Measurements from ENCODE around the gene ZNF165. TPM values are rescaled to one million over a fixed set of nuclear protein-coding genes. Genes with fewer than 3 reads are reported as not detected.

Gene ZNF165
- total and polyA plus RNA-seq, 2 of the 8 experiments (the other 6 are each of a cell fraction or from before 2014, with no cell fraction given) = 1.2 to 9.3 TPM

- Histone ChIP-seq H3K27me3 (replicated peaks in 1 of 4; ENCODE audit: control insufficient read depth in 3 of 4, extremely low read depth in 1 of 4, insufficient read depth in 3 of 4, low read length in 3 of 4) (no peaks in the 10 kb centered on the region), H3K79me1 (ENCODE audit: low read depth, low read length) (no peaks in the 10 kb centered on the region), H3K56ac (replicated peaks; ENCODE audit: insufficient read length, low read depth, low read length) (no peak overlapping the region), H3K4ac (replicated peaks; ENCODE audit: insufficient read length, low read depth, low read length) (no peak overlapping the region), H3K27ac (ENCODE audit: low read depth, low read length) (no peak overlapping the region), H3K79me2 (ENCODE audit: control insufficient read depth in 1 of 2, insufficient read depth in 2 of 2, low read length in 2 of 2) (no peaks in the 10 kb centered on the region), H3K18ac (ENCODE audit: extremely low read depth, low read length) (no peak overlapping the region), H3K9ac (replicated peaks in 1 of 4; ENCODE audit: extremely low read depth in 1 of 4, low read depth in 3 of 4, low read length in 3 of 4) (no peak overlapping the region), H3K23ac (ENCODE audit: insufficient read length) (no peak overlapping the region), H3K14ac (ENCODE audit: insufficient read length) (no peak overlapping the region), H2BK12ac (ENCODE audit: low read depth, low read length) (no peak overlapping the region), H2BK120ac (replicated peaks; ENCODE audit: low read depth, low read length) (no peak overlapping the region), H2AK5ac (ENCODE audit: low read depth, low read length) (no peak overlapping the region), H2BK15ac (ENCODE audit: low read length) (no peak overlapping the region), H2AFZ (ENCODE audit: low read length) (no peak overlapping the region), H3K4me3 (ENCODE audit: extremely low read depth in 1 of 4, insufficient read depth in 2 of 4, low read depth in 3 of 4, low read length in 4 of 4) (no peak overlapping the region), H4K8ac (ENCODE audit: extremely low read depth, insufficient read depth, low read length) (no peak overlapping the region), H4K91ac (replicated peaks; ENCODE audit: insufficient read length, low read length) (no peak overlapping the region), H4K5ac (ENCODE audit: insufficient read length, low read depth, low read length) (no peak overlapping the region), H4K20me1 (replicated peaks in 1 of 2; ENCODE audit: control insufficient read depth in 1 of 2, insufficient read depth in 2 of 2, low read length in 2 of 2) (no peaks in the 10 kb centered on the region), H3K23me2 (ENCODE audit: low read depth, low read length) (no peaks in the 10 kb centered on the region), H3K4me2 (ENCODE audit: insufficient read depth in 1 of 2, low read depth in 2 of 2, low read length in 2 of 2) (no peak overlapping the region), H3K36me3 (ENCODE audit: control insufficient read depth in 2 of 4, insufficient read depth in 4 of 4, low read length in 3 of 4) (peaks cover 14 to 68% (median 41%) of the 10 kb centered on the region in 4 experiments; a peak in 7 of 8 replicates), H3K4me1 (replicated peaks in 1 of 4; ENCODE audit: control insufficient read depth in 3 of 4, insufficient read depth in 4 of 4, low read length in 3 of 4) (no peaks in the 10 kb centered on the region), H2BK20ac (ENCODE audit: low read length) (no peak overlapping the region), H2BK5ac (ENCODE audit: low read depth, low read length) (no peak overlapping the region), H3K9me3 (ENCODE audit: insufficient read depth in 2 of 2, low read depth in 1 of 2, low read length in 1 of 2) (peaks cover 35 to 37% of the 10 kb centered on the region in 2 experiments)
- FAIRE-seq (no peak), DNase-seq (ENCODE audit: low read depth in 1 of 2, low spot score in 2 of 2) (no peak)
- WGBS, 2 experiments (ENCODE audit: extremely low coverage in 1 of 2, insufficient coverage in 1 of 2, insufficient read length in 1 of 2, insufficient replicate concordance in 2 of 2, low coverage in 1 of 2, low lambda C conversion rate in 2 of 2, missing lambda C conversion rate in 1 of 2) = 89% methylated on average over 5 of the region's 5 CpGs; no CpG with 5 or more reads in 1 of the 2 experiments
- ChIA-PET POLR2A (ENCODE audit: partially characterized antibody) (interaction anchor here (0.8 to 1.3 kb wide), 6 partner anchors 8 to 453 kb away, joined by 3 read pairs; no protein-coding TSS in a partner anchor), CTCF (ENCODE audit: partially characterized antibody) (interaction anchor here (1.0 kb wide), 1 partner anchor 15 kb away, joined by 3 read pairs; no protein-coding TSS in a partner anchor)
- TF ChIP-seq EZH2 (IDR thresholded peaks at IDR 0.05; ENCODE audit: low read depth, low read length, severe bottlenecking) (no peak), TAF1 (IDR thresholded peaks at IDR 0.05; ENCODE audit: low read depth, low read length) (no peak), MAFK (IDR thresholded peaks at IDR 0.05; ENCODE audit: low read depth, low read length) (no peak), KDM5A (IDR thresholded peaks at IDR 0.05; ENCODE audit: low read length) (no peak), EGR1 (IDR thresholded peaks at IDR 0.05; ENCODE audit: borderline replicate concordance, low read depth, low read length) (no peak), POLR2AphosphoS5 (IDR thresholded peaks at IDR 0.05; ENCODE audit: low read depth, low read length) (no peak), TAF7 (optimal IDR thresholded peaks at IDR 0.05; ENCODE audit: borderline replicate concordance, low read depth, low read length) (no peak), SIN3A (conservative IDR thresholded peaks at IDR 0.05 in 1 of 2, IDR thresholded peaks at IDR 0.05 in 1 of 2; ENCODE audit: low read depth in 1 of 2, low read length in 2 of 2) (no peak), SRF (IDR thresholded peaks at IDR 0.05; ENCODE audit: low read depth, low read length) (no peak), JUN (IDR thresholded peaks at IDR 0.05; ENCODE audit: low read depth, low read length) (no peak), CBX8 (IDR thresholded peaks at IDR 0.05; ENCODE audit: borderline replicate concordance, low read depth, low read length) (no peak)
- TF ChIP-seq, protein P1, sequence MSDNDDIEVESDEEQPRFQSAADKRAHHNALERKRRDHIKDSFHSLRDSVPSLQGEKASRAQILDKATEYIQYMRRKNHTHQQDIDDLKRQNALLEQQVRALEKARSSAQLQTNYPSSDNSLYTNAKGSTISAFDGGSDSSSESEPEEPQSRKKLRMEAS (IDR thresholded peaks at IDR 0.05) = no peak
Measured at GRCh38 chr6:28089054-28089453, 8.7 kb downstream of the ZNF165 start.
